ENCODE results near the gene ALDH2.

- TF ChIP-seq CTCF (IDR thresholded peaks at IDR 0.05) (no peak), POLR2A (IDR thresholded peaks at IDR 0.05) (no peak)
Observed at GRCh38 chr12:111791507-111791906, 24.8 kb downstream of the ALDH2 start.
